ENCODE measurements around the gene FREM3.

- TF ChIP-seq EP300 (IDR thresholded peaks at IDR 0.05) (no peak), CTCF (IDR thresholded peaks at IDR 0.05) (no peak), POLR2A (IDR thresholded peaks at IDR 0.05) (no peak), POLR2AphosphoS5 (IDR thresholded peaks at IDR 0.05) (no peak)
These were observed 42.4 kb upstream of the FREM3 start for GRCh38 chr4:143742834-143743233.

All from suprapubic skin (tissue), 4 donors.